ENCODE data around the gene SRPK2. TPM values are rescaled to one million over a fixed set of nuclear protein-coding genes. Genes with fewer than 3 reads are reported as not detected.

Gene SRPK2
- total RNA-seq, 2 experiments from 2014 or later, result 48.5 to 53.6 TPM

DNA sequence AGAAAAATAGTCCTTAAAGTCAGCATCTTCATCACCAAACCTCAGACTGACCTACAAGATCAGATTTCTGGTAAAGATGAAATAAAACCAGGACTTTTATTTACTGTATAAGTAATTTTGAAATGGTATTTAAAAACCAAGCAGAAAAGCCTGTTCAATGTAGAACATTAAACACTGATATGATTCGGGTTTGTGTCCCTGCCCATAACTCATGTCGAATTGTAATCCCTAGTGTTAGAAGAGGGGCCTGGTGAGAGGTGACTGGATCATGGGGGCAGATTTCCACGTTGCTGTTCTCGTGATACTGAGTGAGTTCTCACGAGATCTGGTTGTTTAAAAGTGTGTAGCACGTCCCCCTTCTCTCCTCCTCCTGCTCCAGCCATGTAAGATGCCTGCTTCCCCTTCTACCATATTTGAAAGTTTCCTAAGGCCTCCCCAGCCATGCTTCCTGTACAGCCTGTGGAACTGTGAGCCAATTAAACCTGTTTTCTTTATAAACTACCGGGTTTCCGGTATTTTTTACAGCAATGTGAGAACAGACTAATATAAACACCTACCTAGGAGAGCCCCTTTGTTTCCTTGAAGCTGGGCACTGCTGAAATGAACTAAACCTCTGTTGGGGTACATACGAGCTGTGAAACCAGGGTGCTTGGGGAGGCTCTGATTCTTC, 254.6 kb downstream of the SRPK2 start:
- H3K27me3 Mint-ChIP-seq, result no peaks in the 10 kb centered on the region
- CTCF ChIA-PET, result no interaction called here
- POLR2A ChIA-PET, result no interaction called here
- no peak overlapping the region for H3K4me3 Mint-ChIP-seq
- peaks cover 24% of the 10 kb centered on the region for H3K36me3 Mint-ChIP-seq (ENCODE audit: low read depth)
- DNase-seq, result no peak
- no peaks in the 10 kb centered on the region for H3K9me3 Mint-ChIP-seq
- peaks cover 11% of the 10 kb centered on the region for H3K4me1 Mint-ChIP-seq
- no peak overlapping the region for H3K27ac Mint-ChIP-seq

DNA sequence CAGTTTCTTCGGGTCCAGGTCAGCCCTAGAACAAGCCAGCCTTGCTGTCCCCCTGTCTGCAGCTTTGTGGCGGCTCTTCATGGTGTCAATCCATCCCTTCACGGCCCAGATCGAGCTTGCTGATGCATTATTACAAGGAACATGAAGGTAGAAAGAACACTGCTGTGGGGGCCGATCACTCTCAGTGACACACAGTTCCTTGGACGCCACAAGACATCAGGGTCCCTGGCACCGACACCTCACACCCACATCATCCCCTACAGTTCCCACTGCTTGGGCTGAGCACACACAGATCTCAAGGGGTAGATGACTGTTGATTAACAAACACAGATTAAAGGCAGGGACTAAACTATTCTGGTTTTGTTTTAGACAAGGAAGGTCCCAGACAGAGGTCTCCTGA, 255.4 kb downstream of the SRPK2 start:
- Mint-ChIP-seq H3K4me3 (no peak overlapping the region), H3K27me3 (no peaks in the 10 kb centered on the region), H3K27ac (no peak overlapping the region), H3K9me3 (no peaks in the 10 kb centered on the region), H3K4me1 (peaks cover 11% of the 10 kb centered on the region), H3K36me3 (ENCODE audit: low read depth) (peaks cover 24% of the 10 kb centered on the region)
- DNase-seq, result no peak
- ChIA-PET CTCF (no interaction called here), POLR2A (no interaction called here)

DNA sequence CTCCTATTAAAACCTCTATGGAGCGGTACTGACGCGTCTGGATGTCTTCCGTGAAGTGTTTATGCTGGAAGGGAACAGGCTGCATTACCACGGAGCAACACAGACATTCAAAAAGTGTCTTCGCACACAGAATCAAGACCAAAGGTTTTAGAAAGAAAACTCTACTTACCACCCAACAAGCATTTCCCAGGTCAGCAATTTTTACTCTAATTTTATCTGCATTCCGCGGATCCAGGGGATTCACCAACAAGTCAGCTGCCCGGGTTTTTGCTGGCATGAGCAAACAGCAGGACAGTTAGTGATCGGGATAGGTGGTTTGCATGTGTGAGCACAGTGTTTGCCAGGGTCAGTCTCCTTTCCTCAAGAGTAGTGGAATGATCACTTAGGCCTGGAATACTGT, 255.9 kb downstream of the SRPK2 start:
- Mint-ChIP-seq H3K4me1 (peaks cover 14% of the 10 kb centered on the region), H3K9me3 (no peaks in the 10 kb centered on the region), H3K27me3 (no peaks in the 10 kb centered on the region), H3K36me3 (ENCODE audit: low read depth) (peaks cover 24% of the 10 kb centered on the region), H3K27ac (no peak overlapping the region), H3K4me3 (no peak overlapping the region)
- ChIA-PET POLR2A (no interaction called here), CTCF (no interaction called here)
- no peak for DNase-seq

DNA sequence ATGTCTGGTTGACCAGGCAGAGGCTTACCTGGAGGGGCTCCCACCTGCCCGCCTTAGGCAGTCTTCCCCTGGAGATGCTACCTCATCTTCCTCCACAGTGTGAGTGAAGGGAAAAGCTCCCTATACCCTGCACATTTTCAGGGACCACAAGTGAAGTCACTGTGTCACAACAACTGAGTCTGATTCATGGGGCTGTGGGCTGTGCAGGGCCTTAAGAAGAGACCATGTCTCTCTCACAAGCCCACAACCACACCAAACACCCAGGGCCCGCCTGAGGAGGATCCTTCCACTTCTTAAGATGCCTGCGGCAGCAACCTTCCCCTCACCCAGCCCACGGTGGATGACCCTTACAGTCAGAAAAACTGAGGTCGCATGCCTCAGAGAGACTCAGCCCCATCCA, 256.4 kb downstream of the SRPK2 start:
- Mint-ChIP-seq H3K27ac (no peak overlapping the region), H3K9me3 (no peaks in the 10 kb centered on the region), H3K4me1 (peaks cover 18% of the 10 kb centered on the region), H3K4me3 (no peak overlapping the region), H3K36me3 (ENCODE audit: low read depth) (peaks cover 27% of the 10 kb centered on the region), H3K27me3 (no peaks in the 10 kb centered on the region)
- no peak for DNase-seq
- POLR2A ChIA-PET, result no interaction called here
- CTCF ChIA-PET, result interaction anchor here (1.9 kb wide), 1 partner anchor 11 kb away, joined by 5 read pairs; no protein-coding TSS in a partner anchor

DNA sequence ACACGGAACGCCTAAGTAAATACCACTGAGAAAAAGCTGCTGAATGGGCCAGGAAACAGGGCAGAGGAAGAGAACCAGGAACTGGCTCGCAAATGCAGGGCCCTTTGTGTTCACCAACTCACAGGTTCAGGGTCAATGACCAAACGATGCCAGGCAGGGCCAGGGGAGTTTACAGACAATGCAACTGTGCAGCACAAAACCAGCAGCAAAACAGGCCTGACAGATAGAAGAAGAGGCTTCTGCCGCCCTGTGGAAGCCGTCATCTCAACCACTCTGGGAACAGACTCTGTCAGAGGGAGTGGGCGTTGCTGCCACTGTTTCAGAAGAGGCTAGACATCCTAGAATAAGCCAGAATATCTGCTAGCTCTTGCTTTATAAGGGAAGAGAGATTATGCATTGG, 256.8 kb downstream of the SRPK2 start:
- no peak overlapping the region for H3K4me3 Mint-ChIP-seq
- CTCF ChIA-PET, result interaction anchor here (1.9 kb wide), 1 partner anchor 11 kb away, joined by 5 read pairs; no protein-coding TSS in a partner anchor
- H3K4me1 Mint-ChIP-seq, result peaks cover 22% of the 10 kb centered on the region
- POLR2A ChIA-PET, result no interaction called here
- no peaks in the 10 kb centered on the region for H3K27me3 Mint-ChIP-seq
- no peak overlapping the region for H3K27ac Mint-ChIP-seq
- H3K9me3 Mint-ChIP-seq, result no peaks in the 10 kb centered on the region
- no peak for DNase-seq
- peaks cover 26% of the 10 kb centered on the region for H3K36me3 Mint-ChIP-seq (ENCODE audit: low read depth)

DNA sequence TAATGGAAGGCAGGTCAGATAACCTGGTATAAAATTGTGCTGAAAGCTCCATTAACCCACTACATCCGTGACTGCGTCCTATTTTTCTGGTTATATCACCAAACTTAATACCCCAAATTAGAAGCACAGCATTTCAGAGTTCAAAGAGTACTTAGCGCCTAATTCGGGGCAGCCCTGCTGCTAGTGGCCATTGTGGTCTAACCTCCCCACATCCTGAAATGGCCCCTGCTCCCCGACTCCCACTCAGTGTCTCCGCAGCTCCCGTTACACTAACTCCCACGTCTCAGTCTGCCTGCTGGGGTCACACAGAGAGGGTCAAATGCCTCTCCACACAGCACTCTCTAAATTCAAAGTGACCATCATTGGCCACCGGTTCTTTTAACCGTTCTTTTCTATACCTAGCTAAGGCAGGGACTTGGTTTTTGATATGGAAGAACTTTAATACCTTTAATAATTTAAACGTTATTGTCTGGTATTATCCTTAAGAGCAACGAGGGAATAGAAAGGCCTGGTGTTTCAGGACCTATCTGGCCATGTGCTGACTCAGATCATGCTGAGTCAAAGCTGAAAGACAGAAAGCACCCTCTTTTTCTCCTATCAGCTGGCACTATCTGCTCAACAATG, 257.6 kb downstream of the SRPK2 start:
- Mint-ChIP-seq H3K27me3 (no peaks in the 10 kb centered on the region), H3K36me3 (ENCODE audit: low read depth) (peaks cover 24% of the 10 kb centered on the region), H3K9me3 (no peaks in the 10 kb centered on the region), H3K27ac (no peak overlapping the region), H3K4me3 (no peak overlapping the region), H3K4me1 (peaks cover 23% of the 10 kb centered on the region)
- POLR2A ChIA-PET, result no interaction called here
- CTCF ChIA-PET, result interaction anchor here (0.6 to 1.9 kb wide), 4 partner anchors 11 to 1550 kb away, joined by 3 to 5 read pairs (median 3); no protein-coding TSS in a partner anchor
- no peak for DNase-seq

DNA sequence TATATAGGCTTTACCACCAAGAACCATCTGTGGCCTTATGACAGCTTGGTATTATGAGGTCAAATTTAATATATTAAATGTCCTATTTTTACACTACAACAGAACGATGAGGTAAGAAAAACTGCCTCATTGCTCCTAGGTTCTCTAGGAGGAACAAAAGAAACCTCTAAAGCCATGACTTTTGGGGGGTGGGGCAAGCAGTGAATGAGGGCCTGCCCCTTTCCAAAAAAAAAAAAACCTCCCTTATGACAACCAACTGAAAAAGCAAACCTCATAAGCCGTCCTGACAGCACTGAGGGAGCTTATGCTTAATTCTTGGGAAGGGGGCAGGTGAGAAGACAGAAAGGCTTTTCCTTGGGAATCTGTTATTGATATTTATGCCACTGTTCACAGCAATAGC, 258.1 kb downstream of the SRPK2 start:
- no peak for DNase-seq
- H3K4me1 Mint-ChIP-seq, result peaks cover 23% of the 10 kb centered on the region
- H3K9me3 Mint-ChIP-seq, result no peaks in the 10 kb centered on the region
- no peak overlapping the region for H3K27ac Mint-ChIP-seq
- POLR2A ChIA-PET, result no interaction called here
- peaks cover 29% of the 10 kb centered on the region for H3K36me3 Mint-ChIP-seq (ENCODE audit: low read depth)
- H3K4me3 Mint-ChIP-seq, result no peak overlapping the region
- H3K27me3 Mint-ChIP-seq, result no peaks in the 10 kb centered on the region
- CTCF ChIA-PET, result interaction anchor here (0.6 to 1.9 kb wide), 4 partner anchors 10 to 1550 kb away, joined by 3 to 5 read pairs (median 3); no protein-coding TSS in a partner anchor

DNA sequence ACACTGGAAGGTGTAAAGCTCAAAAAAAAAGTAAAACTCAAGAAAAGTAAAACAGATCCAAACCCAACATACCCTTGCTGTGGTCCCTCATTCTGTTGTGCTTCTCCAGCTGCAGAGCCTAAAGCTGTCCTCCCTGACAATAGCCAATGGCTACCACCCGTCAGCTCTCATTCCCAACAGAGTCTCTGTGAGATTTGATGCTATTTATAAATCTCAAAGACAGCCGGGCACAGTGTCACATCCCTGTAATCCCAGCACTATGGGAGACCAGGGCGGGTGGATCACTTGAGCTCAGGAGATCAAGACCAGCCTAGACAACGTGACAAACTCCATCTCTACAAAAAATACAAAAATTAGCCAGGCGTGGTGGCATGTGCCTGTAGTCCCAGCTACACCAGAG, 258.7 kb downstream of the SRPK2 start:
- Mint-ChIP-seq H3K36me3 (ENCODE audit: low read depth) (peaks cover 34% of the 10 kb centered on the region), H3K27me3 (no peaks in the 10 kb centered on the region), H3K4me3 (no peak overlapping the region), H3K27ac (no peak overlapping the region), H3K9me3 (no peaks in the 10 kb centered on the region), H3K4me1 (peaks cover 23% of the 10 kb centered on the region)
- no peak for DNase-seq
- POLR2A ChIA-PET, result no interaction called here
- CTCF ChIA-PET, result interaction anchor here (0.7 to 1.1 kb wide), 2 partner anchors 9 to 12 kb away, joined by 3 read pairs; no protein-coding TSS in a partner anchor

DNA sequence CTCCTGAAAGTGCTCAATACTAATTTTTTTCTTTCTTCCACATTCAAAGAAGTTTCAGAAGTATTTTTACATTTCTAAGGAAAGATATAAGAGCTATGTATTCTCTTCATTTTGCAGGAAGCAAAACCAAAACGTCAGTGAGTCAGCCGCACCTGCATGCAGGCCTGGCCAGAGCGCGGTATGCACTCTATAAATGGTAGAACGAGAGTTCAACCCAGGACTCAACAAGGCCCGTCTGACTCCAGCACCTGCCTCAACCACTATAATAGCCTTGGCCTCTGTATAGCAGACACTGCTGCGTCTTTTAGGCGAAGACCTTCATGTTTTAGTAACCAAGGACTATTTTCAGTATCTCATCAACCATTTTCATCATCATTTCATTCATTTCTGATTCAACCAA, 261.5 kb downstream of the SRPK2 start:
- no peak for DNase-seq
- Mint-ChIP-seq H3K27me3 (no peaks in the 10 kb centered on the region), H3K27ac (no peak overlapping the region), H3K4me1 (peaks cover 25% of the 10 kb centered on the region), H3K4me3 (no peak overlapping the region), H3K9me3 (no peaks in the 10 kb centered on the region), H3K36me3 (ENCODE audit: low read depth) (peaks cover 45% of the 10 kb centered on the region)
- POLR2A ChIA-PET, result interaction anchor here (0.6 kb wide), 1 partner anchor 104 kb away, joined by 5 read pairs; no protein-coding TSS in a partner anchor
- CTCF ChIA-PET, result interaction anchor here (1.0 to 1.6 kb wide), 3 partner anchors 10 to 19 kb away, joined by 3 to 5 read pairs (median 4); no protein-coding TSS in a partner anchor

DNA sequence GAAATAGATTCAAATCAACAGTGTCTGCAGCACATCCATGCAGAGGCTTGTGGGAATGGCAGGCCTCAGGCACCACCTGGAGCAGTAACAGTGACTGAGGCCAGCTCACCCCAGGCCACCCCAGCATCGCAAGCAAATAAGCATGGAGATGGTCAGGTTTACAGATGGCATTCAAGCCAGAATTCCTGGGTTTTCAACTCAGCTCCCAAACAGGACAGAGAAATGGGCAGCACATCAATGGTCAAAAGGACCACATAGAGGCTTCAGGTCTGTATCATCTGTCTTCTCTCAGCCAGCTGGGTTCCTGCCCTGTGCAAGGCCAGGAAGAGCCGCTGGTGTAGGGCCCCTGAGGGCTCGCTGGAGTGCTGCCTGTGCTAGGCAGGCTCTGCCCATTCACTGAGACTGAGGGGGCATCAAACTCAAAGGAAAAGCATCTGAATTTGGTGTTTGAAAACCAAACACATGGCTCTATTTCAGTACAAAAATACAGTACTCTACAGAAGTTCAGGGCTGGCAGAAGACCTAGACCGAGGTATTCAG, 262.2 kb downstream of the SRPK2 start:
- ChIA-PET CTCF (interaction anchor here (0.9 to 1.6 kb wide), 5 partner anchors 9 to 460 kb away, joined by 3 to 5 read pairs (median 3); partner anchors contain the start of gene RINT1), POLR2A (interaction anchor here (0.6 kb wide), 1 partner anchor 103 kb away, joined by 5 read pairs; no protein-coding TSS in a partner anchor)
- peaks cover 21% of the 10 kb centered on the region for H3K4me1 Mint-ChIP-seq
- no peak overlapping the region for H3K4me3 Mint-ChIP-seq
- H3K36me3 Mint-ChIP-seq (ENCODE audit: low read depth), result peaks cover 41% of the 10 kb centered on the region
- H3K27ac Mint-ChIP-seq, result peak overlapping the region; percentile 58
- H3K9me3 Mint-ChIP-seq, result no peaks in the 10 kb centered on the region
- no peak for DNase-seq
- H3K27me3 Mint-ChIP-seq, result no peaks in the 10 kb centered on the region

DNA sequence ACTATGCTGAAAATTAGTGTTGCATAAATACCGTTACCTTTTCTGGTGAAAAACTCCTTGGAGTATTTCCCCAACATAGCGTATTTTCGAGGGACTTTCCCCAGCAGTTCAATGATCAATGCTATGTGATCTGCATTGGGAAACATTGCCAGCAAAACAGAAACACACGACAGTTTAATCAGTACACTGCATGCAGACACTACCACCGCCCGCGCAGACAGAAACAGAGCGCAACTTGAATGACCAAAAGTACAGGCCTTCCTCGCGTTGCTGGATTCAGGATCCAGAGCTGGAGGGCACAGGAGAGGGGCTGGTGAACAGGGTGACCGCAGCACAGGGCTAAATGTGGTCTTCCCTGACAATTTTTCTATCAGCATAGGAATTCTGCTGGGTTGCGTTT, 263.0 kb downstream of the SRPK2 start:
- POLR2A ChIA-PET, result no interaction called here
- CTCF ChIA-PET, result interaction anchor here (1.3 to 1.6 kb wide), 2 partner anchors 8 to 461 kb away, joined by 3 to 5 read pairs; no protein-coding TSS in a partner anchor

DNA sequence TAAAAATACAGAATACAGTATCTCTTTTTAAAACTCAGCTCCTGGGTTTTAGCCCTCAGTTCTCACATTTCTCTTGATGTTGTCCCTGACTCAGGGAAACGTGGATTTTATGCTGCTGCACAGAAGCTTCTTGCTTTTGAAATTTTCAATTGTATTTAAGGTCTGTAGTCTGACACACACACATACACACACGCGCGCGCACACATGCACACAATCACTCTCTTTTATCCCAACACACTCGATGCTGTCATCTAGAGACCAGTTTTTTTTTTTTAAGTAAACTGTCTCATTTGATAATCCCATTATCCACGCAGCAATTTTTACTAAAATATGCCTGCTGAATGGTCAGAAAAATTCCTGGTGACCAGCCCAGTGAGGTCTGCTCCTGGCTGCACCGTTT, 266.1 kb downstream of the SRPK2 start:
- DNase-seq, result no peak
- Mint-ChIP-seq H3K9me3 (no peaks in the 10 kb centered on the region), H3K36me3 (ENCODE audit: low read depth) (peaks cover 39% of the 10 kb centered on the region), H3K4me1 (peaks cover 19% of the 10 kb centered on the region), H3K27me3 (no peaks in the 10 kb centered on the region), H3K4me3 (no peak overlapping the region), H3K27ac (no peak overlapping the region)
- ChIA-PET POLR2A (no interaction called here), CTCF (interaction anchor here (0.6 to 1.6 kb wide), 2 partner anchors 10 to 330 kb away, joined by 4 to 5 read pairs; no protein-coding TSS in a partner anchor)

More for the DNA sequence above, 263.0 kb downstream of the SRPK2 start:
- Mint-ChIP-seq H3K36me3 (ENCODE audit: low read depth) (peaks cover 43% of the 10 kb centered on the region), H3K4me3 (no peak overlapping the region), H3K9me3 (no peaks in the 10 kb centered on the region), H3K27me3 (no peaks in the 10 kb centered on the region), H3K4me1 (peaks cover 20% of the 10 kb centered on the region), H3K27ac (peak overlapping the region; percentile 11)
- no peak for DNase-seq

Data from activated CD4-positive, alpha-beta T cell treated with anti-CD3 and anti-CD28 coated beads, Interleukin-2, amount 10 ng/mL, durations not matched to agents 7 days and 5 days (primary cell).